ENCODE results near the gene FHDC1.

The FHDC1 gene

GRCh38 chr4:152961014-152961772 lies 25.1 kb downstream of the FHDC1 start:
- DNase-seq: peak in 1 of 2 experiments; percentile 64

GRCh38 chr4:152961773-152962115 lies 25.6 kb downstream of the FHDC1 start:
- no peak for DNase-seq

- DNase-seq: peak; percentile 89 to 93
Measured at GRCh38 chr4:152962150-152962549, 26.0 kb downstream of the FHDC1 start.

GRCh38 chr4:152964335-152964734 lies 28.2 kb downstream of the FHDC1 start:
- no peak for DNase-seq

GRCh38 chr4:152965611-152966010 lies 29.5 kb downstream of the FHDC1 start:
- peak; percentile 77 to 88 for DNase-seq

GRCh38 chr4:152967907-152968306 lies 31.8 kb downstream of the FHDC1 start:
- DNase-seq: peak in 1 of 2 experiments; percentile 39

- no peak for DNase-seq
Measured at GRCh38 chr4:152968806-152969394, 32.8 kb downstream of the FHDC1 start.

- DNase-seq: no peak
Measured at GRCh38 chr4:152970102-152970820, 34.1 kb downstream of the FHDC1 start.

- DNase-seq: no peak
Measured at GRCh38 chr4:152971053-152971452, 34.9 kb downstream of the FHDC1 start.

GRCh38 chr4:152972821-152973628 lies 36.9 kb downstream of the FHDC1 start:
- DNase-seq: no peak

GRCh38 chr4:152973629-152974467 lies 37.7 kb downstream of the FHDC1 start:
- DNase-seq: no peak

- DNase-seq: no peak
Measured at GRCh38 chr4:152974468-152975379, 38.6 kb downstream of the FHDC1 start.

GRCh38 chr4:152975380-152976211 lies 39.5 kb downstream of the FHDC1 start:
- DNase-seq: no peak

GRCh38 chr4:152976212-152976761 lies 40.2 kb downstream of the FHDC1 start:
- no peak for DNase-seq

GRCh38 chr4:152979731-152980330 lies 43.7 kb downstream of the FHDC1 start:
- DNase-seq: no peak

GRCh38 chr4:152981278-152981677 lies 45.2 kb downstream of the FHDC1 start:
- DNase-seq: no peak

- no peak for DNase-seq
Measured at GRCh38 chr4:152981842-152982241, 45.7 kb downstream of the FHDC1 start.

- no peak for DNase-seq
Measured at GRCh38 chr4:152983221-152983620, 47.1 kb downstream of the FHDC1 start.

- DNase-seq: no peak
Measured at GRCh38 chr4:152983774-152984411, 47.8 kb downstream of the FHDC1 start.
